ENCODE data around the gene FAM234B. TPM values are rescaled to one million over a fixed set of nuclear protein-coding genes. Genes with fewer than 3 reads are reported as not detected.

Gene FAM234B
- polyA plus RNA-seq, 1 donor = 5.3 TPM

- Histone ChIP-seq H3K27ac (ENCODE audit: low read length) (no peak overlapping the region), H3K9me3 (ENCODE audit: control insufficient read depth, low read depth, low read length) (no peaks in the 10 kb centered on the region), H3K4me1 (ENCODE audit: control insufficient read depth, insufficient read depth, low read length) (peaks cover 14% of the 10 kb centered on the region), H3K27me3 (ENCODE audit: control insufficient read depth, insufficient read depth, low read length) (no peaks in the 10 kb centered on the region), H3K4me3 (ENCODE audit: low read length) (no peak overlapping the region), H3K36me3 (ENCODE audit: control insufficient read depth, insufficient read depth, low read length) (no peaks in the 10 kb centered on the region)
- no CpG with 5 or more reads among the region's 3 CpGs for WGBS (ENCODE audit: insufficient coverage, low lambda C conversion rate)
- DNase-seq = no peak
Measured at GRCh38 chr12:13036881-13037280, 7.3 kb upstream of the FAM234B start.

GRCh38 chr12:13038491-13039161 is 5.6 kb upstream of the FAM234B start:
- WGBS (ENCODE audit: insufficient coverage, low lambda C conversion rate) = no CpG with 5 or more reads among the region's 4 CpGs
- no peak for DNase-seq
- no peak overlapping the region for H3K4me3 ChIP-seq (ENCODE audit: low read length)

GRCh38 chr12:13039328-13039956 is 4.7 kb upstream of the FAM234B start:
- peak; percentile 56 to 79 for DNase-seq
- H3K27ac ChIP-seq (ENCODE audit: low read length) = peak overlapping the region; percentile 25

More at GRCh38 chr12:13038491-13039161, 5.6 kb upstream of the FAM234B start:
- H3K9me3 ChIP-seq (ENCODE audit: control insufficient read depth, low read depth, low read length) = no peaks in the 10 kb centered on the region
- H3K27me3 ChIP-seq (ENCODE audit: control insufficient read depth, insufficient read depth, low read length) = no peaks in the 10 kb centered on the region
- peaks cover 14% of the 10 kb centered on the region for H3K4me1 ChIP-seq (ENCODE audit: control insufficient read depth, insufficient read depth, low read length)
- H3K27ac ChIP-seq (ENCODE audit: low read length) = no peak overlapping the region
- H3K36me3 ChIP-seq (ENCODE audit: control insufficient read depth, insufficient read depth, low read length) = no peaks in the 10 kb centered on the region

GRCh38 chr12:13041224-13041623 is 3.0 kb upstream of the FAM234B start:
- DNase-seq = no peak
- no peak overlapping the region for H3K4me3 ChIP-seq (ENCODE audit: low read length)
- no peaks in the 10 kb centered on the region for H3K27me3 ChIP-seq (ENCODE audit: control insufficient read depth, insufficient read depth, low read length)
- no peaks in the 10 kb centered on the region for H3K9me3 ChIP-seq (ENCODE audit: control insufficient read depth, low read depth, low read length)
- no CpG with 5 or more reads among the region's 2 CpGs for WGBS (ENCODE audit: insufficient coverage, low lambda C conversion rate)
- H3K36me3 ChIP-seq (ENCODE audit: control insufficient read depth, insufficient read depth, low read length) = no peaks in the 10 kb centered on the region
- peaks cover 17% of the 10 kb centered on the region for H3K4me1 ChIP-seq (ENCODE audit: control insufficient read depth, insufficient read depth, low read length)
- H3K27ac ChIP-seq (ENCODE audit: low read length) = no peak overlapping the region

More at GRCh38 chr12:13039328-13039956, 4.7 kb upstream of the FAM234B start:
- 43% methylated on average over 3 of the region's 5 CpGs for WGBS (ENCODE audit: insufficient coverage, low lambda C conversion rate)
- Histone ChIP-seq H3K4me3 (ENCODE audit: low read length) (no peak overlapping the region), H3K36me3 (ENCODE audit: control insufficient read depth, insufficient read depth, low read length) (no peaks in the 10 kb centered on the region), H3K4me1 (ENCODE audit: control insufficient read depth, insufficient read depth, low read length) (peaks cover 14% of the 10 kb centered on the region), H3K27me3 (ENCODE audit: control insufficient read depth, insufficient read depth, low read length) (no peaks in the 10 kb centered on the region), H3K9me3 (ENCODE audit: control insufficient read depth, low read depth, low read length) (no peaks in the 10 kb centered on the region)

GRCh38 chr12:13042666-13043230 is 1.4 kb upstream of the FAM234B start:
- Histone ChIP-seq H3K27me3 (ENCODE audit: control insufficient read depth, insufficient read depth, low read length) (no peaks in the 10 kb centered on the region), H3K4me1 (ENCODE audit: control insufficient read depth, insufficient read depth, low read length) (peaks cover 20% of the 10 kb centered on the region), H3K4me3 (ENCODE audit: low read length) (no peak overlapping the region), H3K9me3 (ENCODE audit: control insufficient read depth, low read depth, low read length) (no peaks in the 10 kb centered on the region), H3K36me3 (ENCODE audit: control insufficient read depth, insufficient read depth, low read length) (no peaks in the 10 kb centered on the region), H3K27ac (ENCODE audit: low read length) (no peak overlapping the region)
- WGBS (ENCODE audit: insufficient coverage, low lambda C conversion rate) = 100% methylated on average over 1 of the region's 4 CpGs
- no peak for DNase-seq

- H3K27ac ChIP-seq (ENCODE audit: low read length) = no peak overlapping the region
- peaks cover 10% of the 10 kb centered on the region for H3K4me1 ChIP-seq (ENCODE audit: control insufficient read depth, insufficient read depth, low read length)
- H3K9me3 ChIP-seq (ENCODE audit: control insufficient read depth, low read depth, low read length) = no peaks in the 10 kb centered on the region
- no peaks in the 10 kb centered on the region for H3K27me3 ChIP-seq (ENCODE audit: control insufficient read depth, insufficient read depth, low read length)
- 33% methylated on average over 1 of the region's 5 CpGs for WGBS (ENCODE audit: insufficient coverage, low lambda C conversion rate)
- DNase-seq = no peak
- no peaks in the 10 kb centered on the region for H3K36me3 ChIP-seq (ENCODE audit: control insufficient read depth, insufficient read depth, low read length)
- H3K4me3 ChIP-seq (ENCODE audit: low read length) = peak overlapping the region; percentile 93
Measured at GRCh38 chr12:13044906-13045299, 722 bp downstream of the FAM234B start.

- Histone ChIP-seq H3K9me3 (ENCODE audit: control insufficient read depth, low read depth, low read length) (no peaks in the 10 kb centered on the region), H3K27ac (ENCODE audit: low read length) (no peak overlapping the region), H3K27me3 (ENCODE audit: control insufficient read depth, insufficient read depth, low read length) (no peaks in the 10 kb centered on the region), H3K4me3 (ENCODE audit: low read length) (no peak overlapping the region), H3K36me3 (ENCODE audit: control insufficient read depth, insufficient read depth, low read length) (no peaks in the 10 kb centered on the region), H3K4me1 (ENCODE audit: control insufficient read depth, insufficient read depth, low read length) (peaks cover 5% of the 10 kb centered on the region)
- 100% methylated on average over 1 of the region's 8 CpGs for WGBS (ENCODE audit: insufficient coverage, low lambda C conversion rate)
- no peak for DNase-seq
Measured at GRCh38 chr12:13045816-13046215, 1.6 kb downstream of the FAM234B start.

GRCh38 chr12:13046964-13047363 is 2.8 kb downstream of the FAM234B start:
- no peaks in the 10 kb centered on the region for H3K36me3 ChIP-seq (ENCODE audit: control insufficient read depth, insufficient read depth, low read length)
- 40% methylated on average over 1 of the region's 1 CpG for WGBS (ENCODE audit: insufficient coverage, low lambda C conversion rate)
- H3K9me3 ChIP-seq (ENCODE audit: control insufficient read depth, low read depth, low read length) = no peaks in the 10 kb centered on the region
- no peak overlapping the region for H3K4me3 ChIP-seq (ENCODE audit: low read length)
- peak overlapping the region; percentile 81 for H3K27ac ChIP-seq (ENCODE audit: low read length)
- DNase-seq = peak; percentile 78 to 89
- H3K4me1 ChIP-seq (ENCODE audit: control insufficient read depth, insufficient read depth, low read length) = peaks cover 5% of the 10 kb centered on the region
- no peaks in the 10 kb centered on the region for H3K27me3 ChIP-seq (ENCODE audit: control insufficient read depth, insufficient read depth, low read length)

GRCh38 chr12:13049816-13050215 is 5.6 kb downstream of the FAM234B start:
- peaks cover 5% of the 10 kb centered on the region for H3K4me1 ChIP-seq (ENCODE audit: control insufficient read depth, insufficient read depth, low read length)
- no peak overlapping the region for H3K4me3 ChIP-seq (ENCODE audit: low read length)
- H3K36me3 ChIP-seq (ENCODE audit: control insufficient read depth, insufficient read depth, low read length) = no peaks in the 10 kb centered on the region
- WGBS (ENCODE audit: insufficient coverage, low lambda C conversion rate) = no CpG with 5 or more reads among the region's 3 CpGs
- no peak for DNase-seq
- no peak overlapping the region for H3K27ac ChIP-seq (ENCODE audit: low read length)
- H3K27me3 ChIP-seq (ENCODE audit: control insufficient read depth, insufficient read depth, low read length) = no peaks in the 10 kb centered on the region
- H3K9me3 ChIP-seq (ENCODE audit: control insufficient read depth, low read depth, low read length) = peaks cover 3% of the 10 kb centered on the region

GRCh38 chr12:13052421-13052820 is 8.2 kb downstream of the FAM234B start:
- Histone ChIP-seq H3K27me3 (ENCODE audit: control insufficient read depth, insufficient read depth, low read length) (no peaks in the 10 kb centered on the region), H3K36me3 (ENCODE audit: control insufficient read depth, insufficient read depth, low read length) (peaks cover 3% of the 10 kb centered on the region)
- 0% methylated on average over 1 of the region's 2 CpGs for WGBS (ENCODE audit: insufficient coverage, low lambda C conversion rate)

More at GRCh38 chr12:13052421-13052820, 8.2 kb downstream of the FAM234B start:
- Histone ChIP-seq H3K9me3 (ENCODE audit: control insufficient read depth, low read depth, low read length) (peaks cover 3% of the 10 kb centered on the region), H3K27ac (ENCODE audit: low read length) (no peak overlapping the region), H3K4me1 (ENCODE audit: control insufficient read depth, insufficient read depth, low read length) (no peaks in the 10 kb centered on the region), H3K4me3 (ENCODE audit: low read length) (no peak overlapping the region)
- no peak for DNase-seq

Data from large intestine (tissue), 3 donors.